Heart right ventricle (tissue), 16 donors: ENCODE results near the gene MAGEA1. TPM values are rescaled to one million over a fixed set of nuclear protein-coding genes. Genes with fewer than 3 reads are reported as not detected.

ENCODE experiments used
- ATAC-seq, 8 donors: fragments of 200-7000 bp; cut with Tn5 transposase; one replicate each; pipeline ENCODE4 v1.9.1; 2020; ENCODE audit warnings: mild to moderate bottlenecking in 8 of 8, moderate library complexity in 8 of 8, moderate number of reproducible peaks in 1 of 8
- DNase-seq, 2 donors: peaks; one replicate each; pipeline ENCODE4 v3.0.0-alpha.2; 2020
- H3K27ac ChIP-seq, 10 donors: fragments of 200-600 bp; sonication (generic) in 2 of 10; one replicate each; pipeline versions ENCODE4 v1.5.0 to v1.8.0; 2020 to 2022; ENCODE audit warnings: mild to moderate bottlenecking in 3 of 10
- H3K27me3 ChIP-seq, 7 donors: fragments of 200-600 bp; one replicate each; pipeline ENCODE4 v1.8.0; 2021 to 2022; ENCODE audit warnings: mild to moderate bottlenecking in 2 of 7
- H3K36me3 ChIP-seq, 9 donors: fragments of 200-600 bp; sonication (generic) in 1 of 9; one replicate each; pipeline versions ENCODE4 v1.5.0 to v1.8.0; 2020 to 2022; ENCODE audit warnings: mild to moderate bottlenecking in 2 of 9
- H3K4me1 ChIP-seq, 9 donors: fragments of 200-600 bp; sonication (generic) in 1 of 9; one replicate each; pipeline versions ENCODE4 v1.5.0 to v1.8.0; 2020 to 2022; ENCODE audit warnings: mild to moderate bottlenecking in 4 of 9
- H3K4me3 ChIP-seq, 10 donors: fragments of 200-600 bp; sonication (generic) in 2 of 10; one replicate each; pipeline versions ENCODE4 v1.5.0 to v1.8.0; 2020 to 2022; ENCODE audit warnings: mild to moderate bottlenecking in 7 of 10, moderate library complexity in 2 of 10
- H3K9me3 ChIP-seq, 11 donors: fragments of 200-600 bp in 10 of 11; sonication (generic) in 2 of 11; one replicate each; pipeline versions ENCODE4 v1.5.0 to v1.8.0; 2013 to 2022; ENCODE audit warnings: mild to moderate bottlenecking in 2 of 11, control low read depth in 1 of 11, moderate library complexity in 1 of 11
- WGBS, 2 donors: extraction: QIAGEN DNeasy Blood & Tissue Kit; methylation state at CpG; one replicate each; pipeline ENCODE4 v1.1.7; 2013; ENCODE audit warnings: inconsistent platforms in 1 of 2; 5-methylcytosine and 5-hydroxymethylcytosine counted together
- intact Hi-C, 10 donors: fragments of 100-400 bp; cut with DNase I; formaldehyde crosslinking; loops; one replicate each; pipeline versions ENCODE4 v1.11.1 to v1.14.2; 2022
- polyA plus RNA-seq, 2 donors: library from polyadenylated mRNA; stranded (reverse); fragments of 200-250 nt; gene quantifications; one replicate each; pipeline ENCODE4 v1.2.3, GENCODE V29; 2013
- total RNA-seq, 10 donors: library from RNA; stranded (reverse); fragmentation: NEBNext Ultra II Directional in 3 of 10; extraction: Animal tissue kit (Norgen Biotek cat#: 25700) in 3 of 10; gene quantifications; one replicate each; pipeline versions ENCODE4 v1.2.1 to v1.2.4, GENCODE V29; 2021 to 2023
- TF ChIP-seq, protein P1 (sequence below), 9 donors: fragments of 200-600 bp; sonication (generic) in 2 of 9; IDR thresholded peaks; one replicate each; pipeline versions ENCODE4 v1.5.0 to v1.8.0; 2021 to 2022; ENCODE audit warnings: antibody characterized with exemption in 9 of 9, mild to moderate bottlenecking in 5 of 9, moderate library complexity in 1 of 9
- donor health status: Arrhythmogenic right ventricular cardiomyopathy.
- donor health status: ischemic (EF 13 %, LVEDD 7.1; RV severe dilation, severe dysfunction).
- donor health status: healthy with polysubstance abuse.
- donor health status: DM: no; HTN: yes; CAD: no.
- donor health status: DM: no; HTN: no; CAD: no.
- donor health status: ischemic (EF 25% LVEDD 6.9; RV normal size, moderate dysfunction).
- donor health status: ischemic (EF 25% LVEDD 5.7; RV mildly dilated, moderate dysfunction).
- donor health status: healthy.
- donor health status: DM: yes; HTN: yes; CAD: no.
- donor health status: Ischemic cardiomyopathy.
- donor health status: ischemic (EF 35%, LVEDD 5.7; RV mildly dilated, moderate dysfunction).
- donor health status: nonischemic (EF 11% LVEDD 7.7; RV severe dilation, severe dysfunction).
- donor health status: DM: yes; HTN: yes; CAD: no.
- donor health status: PGD.
- donor health status: ischemic (EF 29% LVEDD 5.4; RV normal size, mild dysfunction).
- donor health status: nonischemic (EF 23%, LVEDD 6.1; RV moderate dilation, normal function).

The MAGEA1 gene
- total and polyA plus RNA-seq, 12 donors: not detected

GRCh38 chrX:153209347-153209746 is 30.3 kb downstream of the MAGEA1 start:
- Histone ChIP-seq H3K27me3 (peaks cover 0 to 50% (median 0%) of the 10 kb centered on the region in 7 donors), H3K4me3 (no peak overlapping the region), H3K36me3 (no peaks in the 10 kb centered on the region), H3K9me3 (peaks cover 0 to 17% (median 0%) of the 10 kb centered on the region in 11 donors), H3K27ac (no peak overlapping the region), H3K4me1 (no peaks in the 10 kb centered on the region)
- WGBS, 2 donors: 94 to 95% methylated on average over 3 of the region's 3 CpGs
- DNase-seq (no peak), ATAC-seq (no peak)
- TF ChIP-seq, protein P1, sequence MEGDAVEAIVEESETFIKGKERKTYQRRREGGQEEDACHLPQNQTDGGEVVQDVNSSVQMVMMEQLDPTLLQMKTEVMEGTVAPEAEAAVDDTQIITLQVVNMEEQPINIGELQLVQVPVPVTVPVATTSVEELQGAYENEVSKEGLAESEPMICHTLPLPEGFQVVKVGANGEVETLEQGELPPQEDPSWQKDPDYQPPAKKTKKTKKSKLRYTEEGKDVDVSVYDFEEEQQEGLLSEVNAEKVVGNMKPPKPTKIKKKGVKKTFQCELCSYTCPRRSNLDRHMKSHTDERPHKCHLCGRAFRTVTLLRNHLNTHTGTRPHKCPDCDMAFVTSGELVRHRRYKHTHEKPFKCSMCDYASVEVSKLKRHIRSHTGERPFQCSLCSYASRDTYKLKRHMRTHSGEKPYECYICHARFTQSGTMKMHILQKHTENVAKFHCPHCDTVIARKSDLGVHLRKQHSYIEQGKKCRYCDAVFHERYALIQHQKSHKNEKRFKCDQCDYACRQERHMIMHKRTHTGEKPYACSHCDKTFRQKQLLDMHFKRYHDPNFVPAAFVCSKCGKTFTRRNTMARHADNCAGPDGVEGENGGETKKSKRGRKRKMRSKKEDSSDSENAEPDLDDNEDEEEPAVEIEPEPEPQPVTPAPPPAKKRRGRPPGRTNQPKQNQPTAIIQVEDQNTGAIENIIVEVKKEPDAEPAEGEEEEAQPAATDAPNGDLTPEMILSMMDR (IDR thresholded peaks at IDR 0.05): no peak
- intact Hi-C loops: no loop called here

DNA sequence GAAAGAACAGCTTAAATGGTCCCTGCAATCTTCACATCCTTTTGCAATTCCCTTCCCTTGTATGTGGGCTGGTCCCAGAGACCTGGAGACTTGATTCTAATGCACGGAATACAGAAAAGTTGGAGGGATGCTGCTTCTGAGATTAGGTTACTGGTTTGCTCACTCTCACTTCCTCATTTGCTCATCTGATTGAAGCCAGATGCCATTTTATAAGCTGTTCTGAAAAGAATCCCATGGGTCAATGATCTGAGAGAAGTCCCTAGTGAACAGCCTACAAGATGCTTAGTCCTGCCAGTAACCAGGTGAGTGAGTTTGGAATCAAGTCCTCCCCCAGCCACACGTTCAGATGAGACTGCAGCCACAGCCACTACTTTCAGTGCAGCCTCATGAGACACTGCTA is 35.9 kb downstream of the MAGEA1 start:
- Histone ChIP-seq H3K4me1 (no peaks in the 10 kb centered on the region), H3K9me3 (peaks cover 0 to 17% (median 0%) of the 10 kb centered on the region in 11 donors), H3K27ac (no peak overlapping the region), H3K4me3 (no peak overlapping the region), H3K27me3 (peaks cover 0 to 39% (median 0%) of the 10 kb centered on the region in 7 donors), H3K36me3 (no peaks in the 10 kb centered on the region)
- TF ChIP-seq, protein P1 (IDR thresholded peaks at IDR 0.05): no peak
- intact Hi-C loops: no loop called here
- ATAC-seq: no peak
- no peak for DNase-seq
- 25 to 65% methylated on average over 2 of the region's 2 CpGs for WGBS, 2 donors

GRCh38 chrX:153216926-153217325 is 37.8 kb downstream of the MAGEA1 start:
- no peak for ATAC-seq
- H3K9me3 ChIP-seq: peaks cover 0 to 8% (median 0%) of the 10 kb centered on the region in 11 donors
- H3K4me1 ChIP-seq: no peaks in the 10 kb centered on the region
- DNase-seq: no peak
- 76 to 95% methylated on average over 1 of the region's 1 CpG for WGBS, 2 donors
- TF ChIP-seq, protein P1 (IDR thresholded peaks at IDR 0.05): no peak
- H3K27ac ChIP-seq: no peak overlapping the region
- intact Hi-C loops: no loop called here
- H3K4me3 ChIP-seq: no peak overlapping the region
- no peaks in the 10 kb centered on the region for H3K36me3 ChIP-seq
- peaks cover 0 to 44% (median 0%) of the 10 kb centered on the region in 7 donors for H3K27me3 ChIP-seq

- WGBS, 2 donors: 86 to 87% methylated on average over 8 of the region's 8 CpGs
- DNase-seq (no peak), ATAC-seq (no peak)
These were observed 46.5 kb downstream of the MAGEA1 start for GRCh38 chrX:153225438-153226098.

More at GRCh38 chrX:153225438-153226098, 46.5 kb downstream of the MAGEA1 start:
- no peaks in the 10 kb centered on the region for H3K9me3 ChIP-seq
- H3K27ac ChIP-seq: no peak overlapping the region
- peaks cover 0 to 37% (median 0%) of the 10 kb centered on the region in 7 donors for H3K27me3 ChIP-seq
- intact Hi-C loops: no loop called here
- H3K4me1 ChIP-seq: no peaks in the 10 kb centered on the region
- TF ChIP-seq, protein P1 (IDR thresholded peaks at IDR 0.05): no peak
- H3K36me3 ChIP-seq: no peaks in the 10 kb centered on the region
- no peak overlapping the region for H3K4me3 ChIP-seq
